ENCODE measurements around the gene STRN. TPM values are rescaled to one million over a fixed set of nuclear protein-coding genes. Genes with fewer than 3 reads are reported as not detected.
"Not testable (repeated sequence)": the region's sequence is repeated elsewhere in the genome, so short reads cannot be mapped to it uniquely, and the experiment has no call there.

The STRN gene
- polyA plus RNA-seq, 3 donors: 20.3 to 24.2 (median 20.7) TPM

DNA sequence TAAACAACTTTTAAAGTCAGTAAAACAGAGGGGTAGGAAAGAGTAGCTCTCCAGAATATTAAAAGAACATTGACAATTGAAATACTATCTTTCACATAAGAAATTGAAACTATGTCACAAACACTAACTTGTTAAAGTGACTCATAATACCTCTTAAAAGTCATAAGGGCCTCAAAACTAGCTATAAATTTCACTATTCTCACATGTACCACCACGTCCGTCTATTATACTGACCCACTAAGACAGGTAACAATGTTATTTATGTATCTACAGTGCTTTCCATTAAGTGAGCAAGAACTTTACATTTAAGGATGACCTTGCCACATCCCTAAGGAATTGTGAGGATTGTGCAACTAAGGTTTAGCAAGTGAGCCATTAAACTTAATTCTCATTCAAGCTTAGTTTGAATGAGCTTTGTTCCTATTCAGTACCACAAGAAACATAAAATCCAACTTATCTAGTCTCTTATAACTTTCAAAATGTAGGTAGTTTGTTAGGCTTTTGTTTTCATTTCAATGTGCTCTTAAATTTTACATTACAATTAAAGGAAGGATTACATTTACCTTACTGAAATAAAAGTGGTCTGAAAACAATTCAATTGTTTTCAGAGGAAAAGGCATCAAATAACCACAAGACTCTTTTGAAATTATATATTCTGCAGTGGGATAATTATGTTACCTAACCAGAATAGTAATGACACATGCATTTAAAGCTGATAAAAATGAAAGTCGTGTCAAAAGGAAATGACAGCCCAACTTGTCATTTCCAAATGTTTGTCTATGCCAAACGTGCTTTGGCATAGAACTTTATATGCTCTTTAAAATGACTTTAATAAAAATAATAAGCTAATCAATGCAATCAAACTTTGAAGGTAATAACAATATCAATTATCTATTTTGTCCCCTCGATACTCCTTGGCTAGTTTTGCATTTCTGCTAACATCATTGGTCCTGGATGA lies 39.9 kb downstream of the STRN start:
- DNase-seq (ENCODE audit: extremely low read depth in 1 of 11, low read depth in 9 of 11, low spot score in 4 of 11): not testable (repeated sequence)

- not testable (repeated sequence) for DNase-seq (ENCODE audit: extremely low read depth in 1 of 11, low read depth in 9 of 11, low spot score in 4 of 11)
These were observed 43.7 kb downstream of the STRN start for GRCh38 chr2:36922629-36923028.

GRCh38 chr2:36921984-36922383 lies 44.4 kb downstream of the STRN start:
- no peak for DNase-seq (ENCODE audit: extremely low read depth in 1 of 11, low read depth in 9 of 11, low spot score in 4 of 11)

DNA sequence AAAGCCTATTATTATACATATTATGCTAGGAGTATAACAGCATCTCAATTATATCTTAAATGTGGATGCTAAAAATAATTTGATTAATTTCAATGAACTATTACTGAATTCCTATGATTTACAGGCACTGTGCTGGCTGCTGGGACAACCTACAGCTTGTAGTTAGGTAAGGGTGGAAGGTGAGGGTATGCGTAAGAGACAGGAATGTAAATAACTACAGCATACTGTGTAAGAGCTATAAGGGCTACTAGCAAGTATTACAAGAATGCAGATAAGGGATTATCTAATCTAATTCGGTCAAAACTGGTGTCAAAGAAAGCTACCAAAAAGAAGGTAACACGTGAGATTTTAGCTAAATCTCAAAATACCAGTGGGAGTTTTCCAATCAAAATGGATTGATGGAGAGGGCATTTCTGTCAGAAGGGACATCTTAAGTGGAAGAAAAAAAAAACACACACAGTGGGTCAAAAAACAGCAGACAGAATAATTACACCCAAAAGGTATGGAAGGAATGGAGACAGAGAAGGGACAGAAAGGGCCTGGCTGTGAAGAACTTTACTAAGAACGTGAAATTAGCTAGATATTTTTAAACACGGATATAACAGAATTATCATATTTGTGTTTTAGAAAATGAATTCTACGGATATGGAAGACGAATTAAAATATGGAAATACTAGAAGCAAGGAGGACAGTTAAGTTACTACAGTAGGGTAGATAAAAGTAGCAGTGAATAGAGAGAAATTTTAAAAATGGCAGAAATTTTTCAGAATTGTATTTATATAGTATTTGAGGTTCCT lies 47.1 kb downstream of the STRN start:
- DNase-seq (ENCODE audit: extremely low read depth in 1 of 11, low read depth in 9 of 11, low spot score in 4 of 11): no peak

DNA sequence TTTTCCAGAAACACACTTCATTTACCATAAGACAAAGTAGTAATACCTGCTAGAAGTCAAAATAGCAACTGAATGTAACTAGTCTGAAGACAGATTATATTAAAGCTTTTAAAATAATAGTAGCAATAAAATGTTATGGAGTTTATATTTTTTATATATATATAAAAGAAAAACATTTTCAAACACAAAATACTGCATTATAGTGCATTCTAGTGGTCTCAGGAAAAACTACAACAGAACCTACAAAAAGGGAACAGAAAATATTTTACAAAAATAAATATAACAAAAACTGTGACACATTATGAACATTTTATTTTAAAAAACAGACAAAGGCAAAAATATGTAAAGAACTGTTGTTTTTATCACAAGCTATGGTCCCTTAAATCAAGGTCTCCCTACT lies 48.0 kb downstream of the STRN start:
- no peak for DNase-seq (ENCODE audit: extremely low read depth in 1 of 11, low read depth in 9 of 11, low spot score in 4 of 11)

DNA sequence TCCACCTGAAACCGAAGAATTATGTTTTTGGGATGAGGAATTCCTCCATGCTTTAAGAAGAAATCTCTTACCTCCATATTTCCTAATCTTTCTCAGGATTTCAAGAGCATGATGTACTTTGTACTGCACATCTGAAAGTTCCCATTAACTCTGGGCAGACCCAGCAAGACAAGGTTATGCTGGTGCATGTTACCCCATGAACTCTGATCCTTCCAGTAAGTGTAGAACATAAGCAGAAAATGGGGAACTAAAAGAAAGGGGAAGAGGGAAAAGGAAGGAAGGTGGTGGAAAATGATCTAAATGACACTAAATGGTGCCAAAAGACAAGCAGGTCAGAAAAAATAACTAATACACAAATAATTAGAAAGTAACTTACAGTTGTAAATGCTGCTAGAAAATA lies 50.7 kb downstream of the STRN start:
- DNase-seq (ENCODE audit: extremely low read depth in 1 of 11, low read depth in 9 of 11, low spot score in 4 of 11): no peak

DNA sequence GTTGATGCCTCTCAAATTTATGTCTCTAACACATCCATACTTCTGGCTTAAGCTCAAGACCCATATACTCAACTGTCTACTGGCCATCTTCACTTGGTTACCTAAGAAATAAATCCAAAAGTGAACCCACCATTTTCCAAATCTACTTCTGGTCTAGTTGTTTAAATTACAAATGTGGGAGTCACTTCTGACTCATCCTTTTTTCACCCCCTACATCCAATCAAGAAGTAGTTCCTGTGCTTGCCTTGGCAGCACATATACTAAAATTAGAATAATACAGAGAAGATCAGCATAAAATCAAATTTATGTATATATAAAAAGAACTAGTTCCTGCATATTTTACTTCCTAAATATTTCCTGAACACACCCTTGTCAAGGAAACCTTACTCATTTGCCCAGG lies 53.6 kb downstream of the STRN start:
- no peak for DNase-seq (ENCODE audit: extremely low read depth in 1 of 11, low read depth in 9 of 11, low spot score in 4 of 11)

DNA sequence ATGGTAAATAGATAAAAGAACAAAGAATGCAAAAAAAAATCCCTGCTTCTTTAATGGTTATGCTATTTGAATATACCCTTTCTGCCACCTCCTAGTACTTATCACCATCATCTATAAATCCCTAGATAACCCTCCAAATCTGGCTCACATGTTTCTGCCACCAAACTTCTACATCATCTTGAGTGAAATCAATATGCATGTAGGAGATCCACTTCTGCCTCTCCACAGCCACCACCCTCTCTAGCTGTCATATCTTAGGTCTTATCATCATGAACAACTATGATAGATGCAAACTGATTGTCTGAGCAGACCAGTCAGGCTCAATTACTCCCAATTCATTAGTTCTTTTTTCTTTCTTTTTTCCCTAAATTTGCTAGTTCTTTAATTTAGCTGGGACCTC lies 55.3 kb downstream of the STRN start:
- no peak for DNase-seq (ENCODE audit: extremely low read depth in 1 of 11, low read depth in 9 of 11, low spot score in 4 of 11)

DNA sequence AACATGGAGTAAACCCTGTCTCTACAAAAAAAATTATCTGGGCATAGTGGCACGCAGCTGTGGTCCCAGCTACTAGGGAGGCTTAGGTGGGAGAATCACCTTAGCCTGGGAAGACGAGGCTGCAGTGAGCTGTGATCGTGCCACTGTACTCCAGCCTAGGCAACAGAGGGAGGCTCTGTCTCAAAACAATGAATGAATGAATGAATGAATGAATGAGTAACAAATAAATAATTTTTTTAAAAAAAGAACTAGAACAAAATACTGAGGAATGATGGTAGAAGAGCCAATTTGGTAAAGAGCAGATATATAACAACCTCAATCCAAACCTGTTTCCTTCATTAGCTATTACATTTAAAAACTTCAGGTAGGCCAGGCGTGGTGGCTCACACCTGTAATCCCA lies 60.1 kb downstream of the STRN start:
- DNase-seq (ENCODE audit: extremely low read depth in 1 of 11, low read depth in 9 of 11, low spot score in 4 of 11): no peak

- no peak for DNase-seq (ENCODE audit: extremely low read depth in 1 of 11, low read depth in 9 of 11, low spot score in 4 of 11)
These were observed 61.7 kb downstream of the STRN start for GRCh38 chr2:36904636-36905035.

DNA sequence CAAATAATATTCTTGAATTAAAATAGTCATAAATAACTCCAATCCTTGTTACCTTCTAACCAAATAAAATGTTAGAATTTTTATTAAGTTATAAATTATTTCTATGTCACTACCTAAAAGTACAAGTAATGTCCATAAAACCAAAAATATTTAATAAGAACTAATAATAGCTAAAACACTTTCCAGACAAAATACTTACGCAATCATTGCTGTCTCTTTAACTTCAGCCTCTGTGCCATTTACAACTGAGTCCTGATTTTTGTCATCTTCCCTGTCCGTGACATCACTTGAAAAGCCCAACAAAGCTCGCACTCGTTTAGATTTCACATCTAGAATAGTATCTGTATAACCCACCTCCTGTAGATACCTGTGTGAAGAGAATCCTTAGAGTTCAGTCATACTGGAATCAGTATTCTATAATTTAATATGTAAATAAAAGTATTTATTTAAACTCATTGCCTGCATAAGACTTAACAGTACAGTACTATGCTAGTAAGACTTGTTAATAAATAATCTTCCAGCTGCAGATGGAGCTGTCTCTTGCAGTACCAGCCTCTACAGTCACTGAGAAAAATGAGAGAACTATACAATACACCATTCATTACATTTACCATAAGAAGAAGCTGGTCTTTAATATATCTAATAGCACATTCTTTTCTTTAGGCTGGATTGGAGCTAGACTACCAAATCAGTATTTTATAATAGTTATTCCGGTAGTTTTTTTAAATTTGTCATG lies 63.8 kb downstream of the STRN start:
- no peak for DNase-seq (ENCODE audit: extremely low read depth in 1 of 11, low read depth in 9 of 11, low spot score in 4 of 11)

GRCh38 chr2:36892805-36893204 lies 73.5 kb downstream of the STRN start:
- DNase-seq (ENCODE audit: extremely low read depth in 1 of 11, low read depth in 9 of 11, low spot score in 4 of 11): no peak

DNA sequence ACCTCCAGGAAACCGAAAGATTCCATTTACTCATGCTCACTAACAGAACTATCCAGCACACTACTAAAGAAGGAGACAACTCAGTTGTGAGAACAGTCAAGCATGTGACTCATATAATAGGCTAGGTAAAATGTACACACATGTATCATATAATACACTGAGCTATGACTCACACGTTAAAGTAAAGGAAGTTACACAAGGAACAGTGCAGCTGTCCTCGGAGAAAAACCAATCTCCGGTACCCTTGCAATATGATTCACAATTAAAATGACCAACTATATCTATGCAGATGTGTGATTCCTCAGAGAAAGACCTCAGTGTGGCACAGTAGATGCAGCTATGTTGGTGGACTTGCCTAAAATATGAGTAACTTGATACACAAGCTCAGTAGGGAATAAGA lies 76.5 kb downstream of the STRN start:
- no peak for DNase-seq (ENCODE audit: extremely low read depth in 1 of 11, low read depth in 9 of 11, low spot score in 4 of 11)

DNA sequence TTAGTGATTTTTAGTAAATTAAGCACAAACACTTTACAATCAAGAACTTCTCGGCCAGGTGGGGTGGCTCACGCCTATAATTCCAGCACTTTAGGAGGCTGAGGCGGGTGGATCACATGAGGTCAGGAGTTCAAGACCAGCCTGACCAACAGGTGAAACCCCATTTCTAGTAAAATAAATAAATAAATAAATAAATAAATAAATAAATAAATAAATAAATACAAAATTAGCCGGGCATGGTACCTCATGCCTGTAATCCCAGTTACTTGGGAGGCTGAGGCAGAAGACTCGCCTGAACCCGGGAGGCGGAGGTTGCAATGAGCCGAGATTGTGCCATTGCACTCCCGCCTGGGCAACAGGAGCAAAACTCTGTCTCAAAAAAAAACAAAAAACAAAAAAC lies 79.2 kb downstream of the STRN start:
- not testable (repeated sequence) for DNase-seq (ENCODE audit: extremely low read depth in 1 of 11, low read depth in 9 of 11, low spot score in 4 of 11)

DNA sequence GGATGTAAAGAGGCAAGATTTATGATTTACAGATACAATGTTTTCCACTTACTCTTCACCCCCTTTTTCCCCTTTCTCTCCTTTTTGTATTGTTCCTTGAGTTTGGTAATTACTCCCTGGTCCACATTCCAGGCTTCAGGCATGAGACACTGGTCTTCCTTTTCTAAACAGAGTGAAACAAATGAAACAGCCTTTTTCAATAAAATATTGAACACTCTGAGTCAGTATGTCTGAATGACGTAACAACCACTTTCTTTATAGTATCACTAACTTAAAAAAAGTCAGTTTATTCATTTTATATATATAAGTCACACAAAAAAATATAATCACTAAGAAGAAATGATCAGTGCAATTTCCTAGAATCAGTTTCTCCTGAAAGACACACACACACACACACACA lies 79.7 kb downstream of the STRN start:
- DNase-seq (ENCODE audit: extremely low read depth in 1 of 11, low read depth in 9 of 11, low spot score in 4 of 11): no peak

DNA sequence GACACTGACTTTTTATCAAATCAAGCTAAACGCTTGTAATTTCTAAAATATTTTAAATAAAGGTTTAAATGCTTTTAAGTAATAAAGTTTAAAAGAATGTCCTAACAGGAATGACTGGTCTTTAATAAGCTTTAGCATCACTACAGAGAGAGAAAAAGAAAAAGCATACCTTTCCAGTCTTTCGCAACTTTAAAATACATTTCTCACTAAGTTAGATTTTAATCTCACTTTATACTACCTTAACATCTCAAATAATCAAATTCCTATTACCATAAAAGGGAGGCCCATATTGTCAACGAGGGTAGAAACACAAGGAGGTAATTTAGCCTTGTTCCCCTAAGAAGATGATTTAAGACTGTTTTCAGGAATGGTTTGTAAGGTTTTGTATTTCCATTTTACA lies 80.7 kb downstream of the STRN start:
- no peak for DNase-seq (ENCODE audit: extremely low read depth in 1 of 11, low read depth in 9 of 11, low spot score in 4 of 11)

DNA sequence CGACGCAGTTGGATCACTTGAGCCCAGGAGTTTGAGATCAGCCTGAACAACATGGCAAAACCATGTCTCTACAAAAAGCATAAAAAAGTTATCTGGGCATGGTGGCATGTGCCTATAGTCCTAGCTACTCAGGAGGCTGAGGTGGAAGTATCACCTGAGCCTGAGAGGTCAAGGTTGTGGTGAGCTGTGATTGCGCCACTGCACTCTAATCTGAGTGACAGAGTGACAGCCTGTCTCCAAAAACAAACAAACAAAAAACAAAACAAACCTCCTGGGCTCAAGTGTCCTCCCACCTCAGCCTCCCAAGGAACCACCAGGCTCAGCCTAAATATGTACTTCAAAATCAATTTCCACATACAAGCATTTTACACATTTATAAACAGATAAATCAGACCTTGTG lies 83.8 kb downstream of the STRN start:
- DNase-seq (ENCODE audit: extremely low read depth in 1 of 11, low read depth in 9 of 11, low spot score in 4 of 11): no peak

DNA sequence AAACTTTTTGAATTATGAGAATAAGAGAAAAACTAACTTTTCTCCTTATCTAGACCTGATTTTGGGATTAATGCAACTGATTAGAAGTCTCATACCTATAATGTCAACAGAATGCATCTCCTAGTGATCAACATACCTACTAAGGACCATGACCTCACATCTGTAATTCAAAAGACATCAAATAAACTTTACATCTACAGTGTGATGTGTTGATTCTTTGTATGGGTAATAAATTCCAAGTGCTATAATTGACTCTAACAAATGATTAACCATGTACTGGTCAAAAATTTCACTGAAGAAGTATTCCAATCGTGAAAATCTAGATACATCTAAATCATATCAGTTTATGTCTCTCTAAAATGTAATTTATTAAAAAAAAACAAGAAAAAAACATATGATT lies 84.5 kb downstream of the STRN start:
- no peak for DNase-seq (ENCODE audit: extremely low read depth in 1 of 11, low read depth in 9 of 11, low spot score in 4 of 11)

DNA sequence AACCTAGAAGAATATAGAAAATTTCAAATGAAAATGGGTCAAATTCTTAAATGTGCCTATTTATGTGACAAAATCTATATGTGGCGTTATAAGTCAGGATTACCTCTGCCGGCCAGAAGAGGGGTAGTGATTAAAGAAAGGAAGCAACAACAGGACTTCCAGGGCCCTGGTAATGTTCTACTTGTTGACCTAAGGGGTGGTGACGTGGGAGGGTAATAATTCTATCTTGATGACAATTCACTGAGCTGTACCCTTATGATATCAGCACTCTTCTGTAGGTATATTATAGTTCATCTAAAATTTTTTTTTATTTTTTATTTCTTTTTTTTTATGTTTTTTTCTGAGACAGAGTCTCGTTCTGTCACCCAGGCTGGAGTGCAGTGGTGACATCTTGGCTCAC lies 87.9 kb downstream of the STRN start:
- no peak for DNase-seq (ENCODE audit: extremely low read depth in 1 of 11, low read depth in 9 of 11, low spot score in 4 of 11)
